Measurements from ENCODE around the gene SEC14L2. TPM values are rescaled to one million over a fixed set of nuclear protein-coding genes. Genes with fewer than 3 reads are reported as not detected.

Gene SEC14L2
- total and polyA plus RNA-seq, 2 donors (not counting 3 experiments of a cell fraction or from before 2014, with no cell fraction given) = 22.5 to 28.8 TPM

DNA sequence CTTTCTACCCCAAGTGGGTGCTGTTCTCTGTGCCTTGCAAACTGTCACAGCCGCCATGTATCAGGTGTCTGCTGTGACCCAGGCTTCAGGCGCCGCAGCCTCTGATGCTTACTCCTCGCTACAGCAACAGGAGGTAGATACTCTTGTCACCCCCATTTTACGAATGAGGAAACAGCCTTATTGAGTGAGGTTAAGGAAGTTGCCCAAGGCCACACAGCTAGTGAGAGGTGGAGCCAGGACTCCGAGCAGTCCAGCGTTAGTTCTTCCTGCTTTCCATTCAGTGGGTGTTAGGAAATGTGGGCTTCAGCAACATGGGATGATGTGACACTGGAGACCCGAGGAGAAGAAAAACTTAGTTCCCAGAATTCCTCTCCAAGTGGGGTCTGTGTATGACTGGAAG lies 23.9 kb upstream of the SEC14L2 start:
- CTCF ChIA-PET = interaction anchor here (1.0 to 2.7 kb wide), 2 partner anchors 15 to 85 kb away, joined by 3 to 6 read pairs; partner anchors contain the start of gene RNF215

More for the DNA sequence above, 23.9 kb upstream of the SEC14L2 start:
- Histone ChIP-seq H3K9ac (replicated peaks; ENCODE audit: extremely low read depth, insufficient read depth, low read length) (no peak overlapping the region), H3K4me1 (ENCODE audit: control insufficient read depth, extremely low read depth, insufficient read depth, low read length) (no peaks in the 10 kb centered on the region), H3K27me3 (ENCODE audit: control insufficient read depth in 2 of 2, insufficient read depth in 2 of 2, low read length in 2 of 2) (no peaks in the 10 kb centered on the region), H2AFZ (ENCODE audit: low read depth, low read length) (no peak overlapping the region), H3K9me3 (replicated peaks; ENCODE audit: control insufficient read depth, insufficient read depth, low read length) (no peaks in the 10 kb centered on the region), H3K4me3 (replicated peaks in 1 of 3; ENCODE audit: insufficient read depth in 1 of 3, low read depth in 1 of 3, low read length in 3 of 3) (no peak overlapping the region), H3K9me1 (replicated peaks; ENCODE audit: control insufficient read depth, extremely low read depth, insufficient read depth, low read length) (no peaks in the 10 kb centered on the region), H3K27ac (ENCODE audit: insufficient read depth, low read depth, low read length) (no peak overlapping the region), H3K79me2 (ENCODE audit: control insufficient read depth, insufficient read depth, low read length) (no peaks in the 10 kb centered on the region), H3K36me3 (ENCODE audit: control insufficient read depth in 2 of 2, extremely low read depth in 1 of 2, insufficient read depth in 2 of 2, low read length in 2 of 2) (peaks cover 0 to 5% of the 10 kb centered on the region in 2 experiments), H3K4me2 (ENCODE audit: insufficient read depth, low read length) (no peak overlapping the region), H4K20me1 (replicated peaks; ENCODE audit: control insufficient read depth, extremely low read depth, insufficient read depth, low read length) (no peaks in the 10 kb centered on the region)
- FAIRE-seq (no peak), DNase-seq (ENCODE audit: low read depth, low spot score) (no peak)
- BruUV-seq (replicated peaks) = no TSS peak
- intact Hi-C loops (cut with micrococcal nuclease) (no loop called here), dilution Hi-C loops (cut with MboI; ENCODE audit: extremely low pct_ligation_motif_present, low sequenced_read_pairs) (no loop called here)
- POLR2A ChIA-PET = no interaction called here
- TF ChIP-seq POLR2A (IDR thresholded peaks at IDR 0.05; ENCODE audit: low read depth, low read length) (no peak), FOS (IDR thresholded peaks at IDR 0.05; ENCODE audit: borderline replicate concordance, insufficient read depth, low read length) (no peak), CTCF (IDR thresholded peaks at IDR 0.05; ENCODE audit: extremely low read depth in 1 of 2, insufficient read depth in 1 of 2, low read depth in 1 of 2, low read length in 2 of 2) (no peak), JUN (IDR thresholded peaks at IDR 0.05; ENCODE audit: borderline replicate concordance, insufficient read depth, insufficient read length, low read depth) (no peak), MYC (IDR thresholded peaks at IDR 0.05; ENCODE audit: low read depth, low read length) (no peak), POLR2AphosphoS5 (IDR thresholded peaks at IDR 0.05; ENCODE audit: insufficient read depth, low read depth, low read length) (no peak), GATA2 (IDR thresholded peaks at IDR 0.05; ENCODE audit: insufficient read depth, insufficient read length, low read depth, low read length) (no peak), EZH2 (IDR thresholded peaks at IDR 0.05; ENCODE audit: borderline replicate concordance, low read depth, low read length, severe bottlenecking) (no peak)
- TF ChIP-seq, protein P1, sequence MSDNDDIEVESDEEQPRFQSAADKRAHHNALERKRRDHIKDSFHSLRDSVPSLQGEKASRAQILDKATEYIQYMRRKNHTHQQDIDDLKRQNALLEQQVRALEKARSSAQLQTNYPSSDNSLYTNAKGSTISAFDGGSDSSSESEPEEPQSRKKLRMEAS (IDR thresholded peaks at IDR 0.05; ENCODE audit: insufficient read depth, insufficient read length) = no peak

All from endothelial cell of umbilical vein (primary cell).